Ishikawa (cell line): ENCODE measurements around the gene PDCD1LG2.

Experiments
- CEBPB ChIP-seq: IDR thresholded peaks from 2 replicates; pipeline ENCODE4 v1.6.1; 2012
- CREB1 ChIP-seq: IDR thresholded peaks from 2 replicates; pipeline ENCODE4 v1.6.1; 2012; ENCODE audit warnings: low read depth
- EGR1 ChIP-seq: IDR thresholded peaks from 2 replicates; pipeline ENCODE4 v1.6.1; 2012
- EP300 ChIP-seq: IDR thresholded peaks from 2 replicates; pipeline ENCODE4 v1.6.1; 2012; ENCODE audit warnings: borderline replicate concordance
- FOXM1 ChIP-seq: IDR thresholded peaks from 2 replicates; pipeline ENCODE4 v1.6.1; 2012; ENCODE audit warnings: low read depth, borderline replicate concordance
- MAX ChIP-seq: IDR thresholded peaks from 2 replicates; pipeline ENCODE4 v1.6.1; 2012
- NFIC ChIP-seq: IDR thresholded peaks from 2 replicates; pipeline ENCODE4 v1.6.1; 2012
- RAD21 ChIP-seq: IDR thresholded peaks from 2 replicates; pipeline ENCODE4 v1.6.1; 2012; ENCODE audit warnings: low read depth
- REST ChIP-seq: IDR thresholded peaks from 2 replicates; pipeline ENCODE4 v1.6.1; 2012; ENCODE audit warnings: low read depth, mild to moderate bottlenecking
- TAF1 ChIP-seq: IDR thresholded peaks from 2 replicates; pipeline ENCODE4 v1.6.1; 2012; ENCODE audit warnings: low read depth, mild to moderate bottlenecking
- TCF12 ChIP-seq: IDR thresholded peaks from 2 replicates; pipeline ENCODE4 v1.6.1; 2012; ENCODE audit warnings: low read depth
- TEAD4 ChIP-seq: IDR thresholded peaks from 2 replicates; pipeline ENCODE4 v1.6.1; 2012
- YY1 ChIP-seq: IDR thresholded peaks from 2 replicates; pipeline ENCODE4 v1.6.1; 2012; ENCODE audit warnings: low read depth
- ZBTB7A ChIP-seq: IDR thresholded peaks from 2 replicates; pipeline ENCODE4 v1.6.1; 2012; ENCODE audit warnings: low read depth
- TF ChIP-seq, protein P1 (sequence below): IDR thresholded peaks from 2 replicates; pipeline ENCODE4 v1.6.1; 2012

The PDCD1LG2 gene

DNA sequence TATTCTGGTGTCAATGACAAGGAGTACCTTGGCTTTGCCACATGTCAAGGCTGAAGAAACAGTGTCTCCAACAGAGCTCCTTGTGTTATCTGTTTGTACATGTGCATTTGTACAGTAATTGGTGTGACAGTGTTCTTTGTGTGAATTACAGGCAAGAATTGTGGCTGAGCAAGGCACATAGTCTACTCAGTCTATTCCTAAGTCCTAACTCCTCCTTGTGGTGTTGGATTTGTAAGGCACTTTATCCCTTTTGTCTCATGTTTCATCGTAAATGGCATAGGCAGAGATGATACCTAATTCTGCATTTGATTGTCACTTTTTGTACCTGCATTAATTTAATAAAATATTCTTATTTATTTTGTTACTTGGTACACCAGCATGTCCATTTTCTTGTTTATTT is 40.2 kb upstream of the PDCD1LG2 start:
- TF ChIP-seq TCF12 (no peak), REST (no peak), ZBTB7A (no peak), MAX (no peak), TAF1 (no peak), FOXM1 (no peak), CREB1 (no peak), EP300 (no peak), NFIC (no peak), TEAD4 (no peak), RAD21 (no peak), CEBPB (no peak), EGR1 (no peak), YY1 (no peak)
- TF ChIP-seq, protein P1, sequence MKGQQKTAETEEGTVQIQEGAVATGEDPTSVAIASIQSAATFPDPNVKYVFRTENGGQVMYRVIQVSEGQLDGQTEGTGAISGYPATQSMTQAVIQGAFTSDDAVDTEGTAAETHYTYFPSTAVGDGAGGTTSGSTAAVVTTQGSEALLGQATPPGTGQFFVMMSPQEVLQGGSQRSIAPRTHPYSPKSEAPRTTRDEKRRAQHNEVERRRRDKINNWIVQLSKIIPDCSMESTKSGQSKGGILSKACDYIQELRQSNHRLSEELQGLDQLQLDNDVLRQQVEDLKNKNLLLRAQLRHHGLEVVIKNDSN: no peak

GRCh38 chr9:5470816-5471215 is 39.5 kb upstream of the PDCD1LG2 start:
- TF ChIP-seq TCF12 (no peak), TEAD4 (no peak), YY1 (no peak), CREB1 (no peak), REST (no peak), TAF1 (no peak), RAD21 (no peak), EP300 (no peak), ZBTB7A (no peak), MAX (no peak), NFIC (no peak), FOXM1 (no peak), EGR1 (no peak), CEBPB (no peak)
- TF ChIP-seq, protein P1: no peak

DNA sequence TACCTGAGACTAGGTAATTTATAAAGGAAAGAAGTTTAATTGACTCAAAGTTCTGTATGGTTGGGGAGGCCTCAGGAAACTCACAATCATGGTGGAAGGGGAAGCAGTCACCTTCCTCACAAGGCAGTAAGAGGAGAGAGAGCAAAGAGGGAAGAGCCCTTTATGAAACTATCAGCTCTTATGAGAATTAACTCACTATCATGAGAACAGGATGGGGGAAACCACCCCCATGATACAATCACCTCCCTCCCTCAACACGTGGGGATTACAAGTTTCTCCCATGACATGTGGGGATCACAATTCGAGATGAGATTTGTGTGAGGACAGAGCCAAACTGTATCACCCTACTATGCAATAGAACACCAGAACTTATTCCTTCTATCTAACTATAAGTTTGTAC is 32.1 kb upstream of the PDCD1LG2 start:
- TF ChIP-seq TAF1 (no peak), ZBTB7A (no peak), EGR1 (no peak), RAD21 (no peak), EP300 (no peak), REST (no peak), CREB1 (no peak), TEAD4 (no peak)

DNA sequence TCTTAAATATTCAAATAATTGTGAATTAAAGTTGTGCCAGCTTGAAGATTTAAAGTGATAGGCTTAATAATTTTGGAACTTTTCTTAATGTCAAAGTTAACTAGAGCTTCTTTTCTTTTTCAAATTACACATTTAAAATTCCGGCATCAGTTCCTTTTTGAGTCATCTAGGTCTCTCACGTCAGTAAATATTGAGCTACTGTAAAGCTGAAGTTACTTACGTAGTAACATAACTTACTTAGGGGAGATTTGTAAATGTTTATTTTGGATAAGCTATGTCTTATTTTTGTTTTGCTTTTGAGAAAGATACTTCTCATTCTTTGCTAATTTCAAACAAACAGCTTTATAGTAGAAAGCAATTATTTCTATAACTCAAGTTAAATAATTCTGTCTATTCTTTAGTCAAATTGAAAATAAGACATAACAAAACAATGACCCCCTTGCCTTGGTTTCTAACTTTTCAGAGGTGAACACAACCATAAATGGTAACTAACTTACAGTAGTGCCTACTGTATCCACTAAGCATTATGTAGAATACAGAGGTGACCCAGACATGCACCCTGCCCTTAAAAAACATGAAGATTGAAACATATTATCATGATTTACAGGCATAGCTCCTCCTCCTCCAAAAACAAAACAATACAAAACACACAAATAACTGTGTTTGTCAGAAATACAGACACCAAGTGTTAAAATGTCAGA is 30.2 kb upstream of the PDCD1LG2 start:
- TF ChIP-seq TEAD4 (no peak), EGR1 (no peak), CEBPB (no peak), TCF12 (no peak), RAD21 (no peak), FOXM1 (no peak)

- TF ChIP-seq TCF12 (no peak), RAD21 (no peak), TAF1 (no peak), CREB1 (no peak), TEAD4 (no peak), FOXM1 (no peak), ZBTB7A (no peak), REST (no peak), CEBPB (no peak), EGR1 (no peak), NFIC (no peak), EP300 (no peak), MAX (no peak), YY1 (no peak)
- TF ChIP-seq, protein P1: no peak
Observed at GRCh38 chr9:5480919-5481318, 29.4 kb upstream of the PDCD1LG2 start.
